Vagina (tissue), 2 donors: Measurements from ENCODE around the gene NEDD4L.

ENCODE experiments used
- CTCF ChIP-seq, 3 experiments: fragments of 450-650 bp in 2 of 3; fragments of 200-600 bp in 1 of 3; sonication (generic) in 1 of 3; IDR thresholded peaks; one replicate each; pipeline ENCODE4 v1.5.1; 2017 to 2019; ENCODE audit warnings: antibody characterized with exemption in 3 of 3, mild to moderate bottlenecking in 2 of 3, moderate library complexity in 2 of 3
- POLR2A ChIP-seq, 2 donors: fragments of 450-650 bp; IDR thresholded peaks; one replicate each; pipeline ENCODE4 v1.6.1; 2017; ENCODE audit warnings: antibody characterized with exemption in 2 of 2, mild to moderate bottlenecking in 2 of 2, moderate library complexity in 2 of 2
- POLR2AphosphoS5 ChIP-seq, 2 donors: sonication (generic); formaldehyde crosslinking; IDR thresholded peaks; one replicate each; pipeline ENCODE4 v1.9.0; 2017; ENCODE audit warnings: antibody characterized with exemption in 2 of 2, mild to moderate bottlenecking in 2 of 2, low read depth in 1 of 2; ENCODE audit not compliant: insufficient read depth in 1 of 2

GRCh38 chr18:58299936-58300335 is 255.9 kb downstream of the NEDD4L start:
- no peak for TF ChIP-seq POLR2A (IDR thresholded peaks at IDR 0.05)
- TF ChIP-seq POLR2AphosphoS5 (IDR thresholded peaks at IDR 0.05; ENCODE audit: insufficient read depth in 1 of 2, low read depth in 1 of 2), result peak in 1 of 2 donors; percentile 53
- TF ChIP-seq CTCF (IDR thresholded peaks at IDR 0.05), result no peak
